HepG2 (cell line): Measurements from ENCODE around the gene HPCAL1.

Source experiments
- KDM1A ChIP-seq: IDR thresholded peaks from 2 replicates; pipeline ENCODE4 v1.6.1; 2016; ENCODE audit warnings: missing compliant biosample characterization
- KLF16 ChIP-seq, 2 experiments: sonication (generic) in 1 of 2; formaldehyde crosslinking in 1 of 2; IDR thresholded peaks; 2 replicates each; pipeline versions ENCODE4 v1.6.1 to v1.8.0; 2016 to 2023; ENCODE audit warnings: missing genetic modification reagents in 2 of 2, missing compliant biosample characterization in 1 of 2
- MAF1 ChIP-seq: sonication (generic); formaldehyde crosslinking; IDR thresholded peaks from 2 replicates; pipeline ENCODE4 v1.5.0; 2020; ENCODE audit warnings: missing genetic modification reagents, borderline replicate concordance
- PCBP1 ChIP-seq: fragments of 200-400 bp; formaldehyde crosslinking; IDR thresholded peaks from 2 replicates; pipeline ENCODE4 v1.6.1; 2017; ENCODE audit warnings: mild to moderate bottlenecking, low read depth, low read length, borderline replicate concordance
- RBM22 ChIP-seq: fragments of 200-400 bp; formaldehyde crosslinking; optimal IDR thresholded peaks from 2 replicates; pipeline ENCODE3; 2017; ENCODE audit warnings: mild to moderate bottlenecking, low read length, moderate library complexity
- ZNF124 ChIP-seq: sonication (generic); formaldehyde crosslinking; IDR thresholded peaks from 2 replicates; pipeline ENCODE4 v1.4.0; 2020; ENCODE audit warnings: missing genetic modification reagents
- ZNF772 ChIP-seq: sonication (generic); formaldehyde crosslinking; IDR thresholded peaks from 2 replicates; pipeline ENCODE4 v1.5.0; 2020; ENCODE audit warnings: mild to moderate bottlenecking, missing genetic modification reagents
- TF ChIP-seq, protein P1 (sequence below), 2 experiments: IDR thresholded peaks; 2 replicates each; pipeline ENCODE4 v1.6.1; 2011 to 2012; ENCODE audit warnings: low read length in 2 of 2, borderline replicate concordance in 1 of 2, low read depth in 1 of 2, mild to moderate bottlenecking in 1 of 2, moderate library complexity in 1 of 2

DNA sequence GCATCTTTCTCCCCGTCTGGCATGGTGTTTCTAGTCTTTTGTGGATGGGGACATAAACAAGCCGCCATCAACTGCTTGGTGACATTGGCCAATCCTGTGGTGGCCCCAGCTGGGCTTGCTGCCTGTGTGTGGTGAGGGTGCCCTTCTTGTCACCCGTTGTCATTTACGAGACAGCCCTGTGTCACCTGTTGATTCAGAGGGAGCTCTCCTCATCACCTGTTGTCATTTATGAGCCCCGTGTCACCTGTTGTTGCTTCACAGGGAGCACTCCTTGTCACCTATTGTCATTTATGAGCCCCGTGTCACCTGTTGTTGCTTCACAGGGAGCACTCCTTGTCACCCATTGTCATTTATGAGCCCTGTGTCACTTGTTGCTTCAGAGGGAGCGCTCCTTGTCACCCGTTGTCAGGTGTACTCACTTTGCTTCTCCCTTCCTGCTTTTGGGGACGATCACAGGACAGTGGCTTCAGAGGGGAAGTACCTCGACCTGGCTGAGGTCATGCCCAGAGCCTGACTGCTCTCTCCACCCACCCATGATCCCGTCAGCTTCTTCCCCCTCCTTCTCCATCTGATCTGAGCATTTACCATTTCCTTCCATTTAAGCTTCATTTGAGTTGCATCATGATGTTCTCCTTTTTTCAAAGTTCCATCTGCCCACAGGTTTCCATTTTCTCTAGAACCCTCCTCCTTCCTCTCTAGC lies 29.1 kb downstream of the HPCAL1 start:
- TF ChIP-seq PCBP1: no peak
- TF ChIP-seq KLF16 (CRISPR knock-in tag; IDR thresholded peaks at IDR 0.05): no peak
- no peak for TF ChIP-seq ZNF124
- TF ChIP-seq ZNF772 (CRISPR knock-in tag): no peak
- no peak for TF ChIP-seq MAF1 (CRISPR knock-in tag)
- no peak for TF ChIP-seq KDM1A (CRISPR knock-in tag)
- TF ChIP-seq, protein P1, sequence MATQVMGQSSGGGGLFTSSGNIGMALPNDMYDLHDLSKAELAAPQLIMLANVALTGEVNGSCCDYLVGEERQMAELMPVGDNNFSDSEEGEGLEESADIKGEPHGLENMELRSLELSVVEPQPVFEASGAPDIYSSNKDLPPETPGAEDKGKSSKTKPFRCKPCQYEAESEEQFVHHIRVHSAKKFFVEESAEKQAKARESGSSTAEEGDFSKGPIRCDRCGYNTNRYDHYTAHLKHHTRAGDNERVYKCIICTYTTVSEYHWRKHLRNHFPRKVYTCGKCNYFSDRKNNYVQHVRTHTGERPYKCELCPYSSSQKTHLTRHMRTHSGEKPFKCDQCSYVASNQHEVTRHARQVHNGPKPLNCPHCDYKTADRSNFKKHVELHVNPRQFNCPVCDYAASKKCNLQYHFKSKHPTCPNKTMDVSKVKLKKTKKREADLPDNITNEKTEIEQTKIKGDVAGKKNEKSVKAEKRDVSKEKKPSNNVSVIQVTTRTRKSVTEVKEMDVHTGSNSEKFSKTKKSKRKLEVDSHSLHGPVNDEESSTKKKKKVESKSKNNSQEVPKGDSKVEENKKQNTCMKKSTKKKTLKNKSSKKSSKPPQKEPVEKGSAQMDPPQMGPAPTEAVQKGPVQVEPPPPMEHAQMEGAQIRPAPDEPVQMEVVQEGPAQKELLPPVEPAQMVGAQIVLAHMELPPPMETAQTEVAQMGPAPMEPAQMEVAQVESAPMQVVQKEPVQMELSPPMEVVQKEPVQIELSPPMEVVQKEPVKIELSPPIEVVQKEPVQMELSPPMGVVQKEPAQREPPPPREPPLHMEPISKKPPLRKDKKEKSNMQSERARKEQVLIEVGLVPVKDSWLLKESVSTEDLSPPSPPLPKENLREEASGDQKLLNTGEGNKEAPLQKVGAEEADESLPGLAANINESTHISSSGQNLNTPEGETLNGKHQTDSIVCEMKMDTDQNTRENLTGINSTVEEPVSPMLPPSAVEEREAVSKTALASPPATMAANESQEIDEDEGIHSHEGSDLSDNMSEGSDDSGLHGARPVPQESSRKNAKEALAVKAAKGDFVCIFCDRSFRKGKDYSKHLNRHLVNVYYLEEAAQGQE (IDR thresholded peaks at IDR 0.05; ENCODE audit: borderline replicate concordance in 1 of 2, low read depth in 1 of 2, low read length in 2 of 2): no peak
- TF ChIP-seq RBM22: no peak
